Neural cell (in vitro differentiated cells): ENCODE data around the gene SLC35C1. TPM values are rescaled to one million over a fixed set of nuclear protein-coding genes. Genes with fewer than 3 reads are reported as not detected.

ENCODE experiments used
- H2AFZ ChIP-seq: fragments of 200-600, 300-800 bp; sonication (generic), shearing (Covaris generic); 2 replicates; pipeline ENCODE4 v1.6.0; 2014; ENCODE audit warnings: low read depth, mild to moderate bottlenecking, antibody characterized with exemption, low read length, moderate library complexity
- H3F3A ChIP-seq: fragments of 200-600 bp; shearing (Covaris generic); 2 replicates; pipeline ENCODE4 v1.6.1; 2016; ENCODE audit warnings: mild to moderate bottlenecking, moderate library complexity, mixed read lengths, antibody characterized with exemption, low read length; ENCODE audit not compliant: insufficient read depth, poor library complexity, severe bottlenecking
- H3K27ac ChIP-seq: fragments of 200-600, 300-800 bp; sonication (generic), shearing (Covaris generic); 2 replicates; pipeline ENCODE4 v1.5.1; 2014; ENCODE audit warnings: mild to moderate bottlenecking, low read length, moderate library complexity
- H3K27me3 ChIP-seq: fragments of 300-800, 200-600 bp; sonication (generic), shearing (Covaris generic); 2 replicates; pipeline ENCODE4 v1.6.0; 2014; ENCODE audit warnings: mild to moderate bottlenecking, low read depth, low read length, moderate library complexity; ENCODE audit not compliant: insufficient read depth
- H3K36me3 ChIP-seq: fragments of 300-800, 200-600 bp; sonication (generic), shearing (Covaris generic); 2 replicates; pipeline ENCODE4 v1.5.1; 2014; ENCODE audit warnings: mild to moderate bottlenecking, antibody characterized with exemption, low read length, moderate library complexity; ENCODE audit not compliant: insufficient read depth
- H3K4me2 ChIP-seq: fragments of 300-800, 200-600 bp; sonication (generic), shearing (Covaris generic); 2 replicates; pipeline ENCODE4 v1.6.0; 2014; ENCODE audit warnings: mild to moderate bottlenecking, low read length
- H3K4me3 ChIP-seq: fragments of 300-800, 200-600 bp; sonication (generic), shearing (Covaris generic); 2 replicates; pipeline ENCODE4 v1.5.1; 2014; ENCODE audit warnings: mild to moderate bottlenecking, low read length, moderate library complexity
- H3K79me2 ChIP-seq: fragments of 200-600 bp; shearing (Covaris generic); replicated peaks from 2 replicates; pipeline ENCODE4 v1.6.0; 2014; ENCODE audit warnings: mild to moderate bottlenecking, low read length, moderate library complexity; ENCODE audit not compliant: insufficient read depth
- H3K9ac ChIP-seq: fragments of 300-800, 200-600 bp; sonication (generic), shearing (Covaris generic); 2 replicates; pipeline ENCODE4 v1.6.1; 2016; ENCODE audit warnings: mild to moderate bottlenecking, low read length, mixed read lengths
- H3K9me2 ChIP-seq: fragments of 200-600 bp; shearing (Covaris generic); 2 replicates; pipeline ENCODE4 v1.6.1; 2016; ENCODE audit warnings: mild to moderate bottlenecking, low read length, mixed read lengths; ENCODE audit not compliant: insufficient read depth
- H3K9me3 ChIP-seq: fragments of 200-600, 300-800 bp; sonication (generic), shearing (Covaris generic); 2 replicates; pipeline ENCODE4 v1.6.1; 2016; ENCODE audit warnings: mild to moderate bottlenecking, mixed run types, low read length, moderate library complexity, mixed read lengths
- H4K20me1 ChIP-seq: fragments of 200-600 bp; shearing (Covaris generic); 2 replicates; pipeline ENCODE4 v1.6.1; 2016; ENCODE audit warnings: mild to moderate bottlenecking, mixed run types; ENCODE audit not compliant: insufficient read depth
- CTCF ChIP-seq: fragments of 450-650 bp; IDR thresholded peaks from 2 replicates; pipeline ENCODE4 v1.5.1; 2014; ENCODE audit warnings: antibody characterized with exemption, mild to moderate bottlenecking, moderate library complexity; ENCODE audit not compliant: poor library complexity, severe bottlenecking
- EP300 ChIP-seq: fragments of 450-650 bp; conservative IDR thresholded peaks from 2 replicates; pipeline ENCODE4 v1.6.1; 2014; ENCODE audit warnings: antibody characterized with exemption, mild to moderate bottlenecking, moderate library complexity; ENCODE audit not compliant: poor library complexity, severe bottlenecking
- EZH2 ChIP-seq: fragments of 200-600, 300-800 bp; shearing (Covaris generic), sonication (generic); IDR thresholded peaks from 2 replicates; pipeline ENCODE4 v1.6.1; 2014; ENCODE audit warnings: antibody characterized with exemption, low read length, borderline replicate concordance, mild to moderate bottlenecking; ENCODE audit not compliant: insufficient read depth, poor library complexity, severe bottlenecking
- MXI1 ChIP-seq: fragments of 450-650 bp; conservative IDR thresholded peaks from 2 replicates; pipeline ENCODE4 v1.6.1; 2014; ENCODE audit warnings: antibody characterized with exemption, mild to moderate bottlenecking; ENCODE audit not compliant: poor library complexity, severe bottlenecking
- POLR2AphosphoS5 ChIP-seq: IDR thresholded peaks from 2 replicates; pipeline ENCODE4 v1.6.1; 2012
- RAD21 ChIP-seq: fragments of 450-650 bp; conservative IDR thresholded peaks from 2 replicates; pipeline ENCODE4 v1.6.1; 2014; ENCODE audit warnings: antibody characterized with exemption, mild to moderate bottlenecking, moderate library complexity
- REST ChIP-seq: IDR thresholded peaks from 2 replicates; pipeline ENCODE4 v1.6.1; 2012; ENCODE audit warnings: borderline replicate concordance
- SMC3 ChIP-seq: fragments of 450-650 bp; conservative IDR thresholded peaks from 2 replicates; pipeline ENCODE4 v1.6.1; 2014; ENCODE audit warnings: antibody characterized with exemption, mild to moderate bottlenecking, moderate library complexity; ENCODE audit not compliant: poor library complexity
- TAF1 ChIP-seq: IDR thresholded peaks from 2 replicates; pipeline ENCODE4 v1.6.1; 2012; ENCODE audit warnings: low read depth
- polyA plus RNA-seq: library from polyadenylated mRNA; depleted of rRNA; stranded (reverse); fragments of >200 nt; gene quantifications from 2 replicates; pipeline ENCODE4 v1.2.3, GENCODE V29; 2014

The SLC35C1 gene
- polyA plus RNA-seq, 1 donor from 2014 or later, result 2.3 TPM

- H3K9ac ChIP-seq, result peak overlapping the region; percentile 87
- peak overlapping the region; percentile 98 for H3K4me2 ChIP-seq
- no peaks in the 10 kb centered on the region for H3F3A ChIP-seq
- peaks cover 17% of the 10 kb centered on the region for H3K27me3 ChIP-seq
- H2AFZ ChIP-seq, result peak overlapping the region; percentile 57
- no peaks in the 10 kb centered on the region for H4K20me1 ChIP-seq
- H3K9me3 ChIP-seq, result no peaks in the 10 kb centered on the region
- peak overlapping the region; percentile 83 for H3K4me3 ChIP-seq
- TF ChIP-seq TAF1 (peak; percentile 3), EP300 (no peak), MXI1 (no peak), CTCF (peak; percentile 35), REST (no peak)
- peak overlapping the region; percentile 69 for H3K27ac ChIP-seq
- H3K9me2 ChIP-seq, result no peaks in the 10 kb centered on the region
- H3K79me2 ChIP-seq, result peaks cover 42% of the 10 kb centered on the region
- H3K36me3 ChIP-seq, result no peaks in the 10 kb centered on the region
These were observed 43.0 kb downstream of the SLC35C1 start for GRCh38 chr11:45847911-45848316.

- Histone ChIP-seq H3K9me3 (no peaks in the 10 kb centered on the region), H3K79me2 (peaks cover 47% of the 10 kb centered on the region), H3K27me3 (peaks cover 17% of the 10 kb centered on the region), H3K9ac (peak overlapping the region; percentile 87), H3K4me2 (peak overlapping the region; percentile 98), H3K4me3 (peak overlapping the region; percentile 83), H3F3A (no peaks in the 10 kb centered on the region), H2AFZ (no peak overlapping the region), H3K9me2 (no peaks in the 10 kb centered on the region), H3K36me3 (no peaks in the 10 kb centered on the region), H4K20me1 (no peaks in the 10 kb centered on the region), H3K27ac (no peak overlapping the region)
- TF ChIP-seq EZH2 (no peak), POLR2AphosphoS5 (no peak), REST (no peak), CTCF (no peak), RAD21 (no peak), SMC3 (no peak), TAF1 (no peak), MXI1 (no peak), EP300 (no peak)
These were observed 43.7 kb downstream of the SLC35C1 start for GRCh38 chr11:45848654-45849081.
